A549 (cell line): ENCODE measurements around the gene MCM3. TPM values are rescaled to one million over a fixed set of nuclear protein-coding genes. Genes with fewer than 3 reads are reported as not detected.
A peak's percentile ranks its signal among the peaks of the same experiment; 100 is the strongest.

Experiments used
- ATAC-seq, 2 experiments: fragments of 200-7000 bp in 1 of 2; fragments of >200 bp in 1 of 2; cut with Nextera tagmentation in 1 of 2; cut with Tn5 transposase in 1 of 2; 3 replicates each; pipeline versions ENCODE4 v1.8.0 to v1.9.1; 2018 to 2020; ENCODE audit warnings: mild to moderate bottlenecking in 1 of 2, moderate library complexity in 1 of 2
- CTCF ChIA-PET: fragments of 300-600 bp; sonication (Branson Sonifier 250); formaldehyde crosslinking; extraction: SDS; loops from one replicate; lab custom pipeline; 2021; ENCODE audit warnings: antibody characterized with exemption, inconsistent platforms; lab: Yijun Ruan, JAX
- POLR2A ChIA-PET: fragments of 350-600 bp; formaldehyde crosslinking; extraction: SDS; loops from one replicate; lab custom pipeline; 2021; ENCODE audit warnings: antibody characterized with exemption, inconsistent platforms; lab: Yijun Ruan, JAX
- DNase-seq, 2 experiments: peaks; one replicate each; pipeline versions ENCODE4 v3.0.0 to v3.0.0-alpha.2; 2011 to 2016; ENCODE audit warnings: low read depth in 1 of 2, low spot score in 1 of 2
- FAIRE-seq: peaks from 2 replicates; lab custom pipeline; 2011; peaks lifted over from hg19 to GRCh38; lab: Jason Lieb, UNC
- H3K27ac ChIP-seq, 2 experiments: fragments of >200 bp; sonication (Bioruptor Twin); formaldehyde crosslinking; 3 replicates each; pipeline ENCODE4 v1.5.1; 2016 to 2017
- H3K4me1 ChIP-seq: fragments of >200 bp; sonication (Bioruptor Twin); formaldehyde crosslinking; 3 replicates; pipeline ENCODE4 v1.6.1; 2016
- H3K4me2 ChIP-seq: fragments of >200 bp; sonication (Bioruptor Twin); formaldehyde crosslinking; 3 replicates; pipeline ENCODE4 v1.6.1; 2016
- H3K4me3 ChIP-seq: fragments of >200 bp; sonication (Bioruptor Twin); formaldehyde crosslinking; 3 replicates; pipeline ENCODE4 v1.5.1; 2016
- H3K9me3 ChIP-seq: fragments of >200 bp; sonication (Bioruptor Twin); formaldehyde crosslinking; 3 replicates; pipeline ENCODE4 v1.6.1; 2016
- ATOH8 ChIP-seq: fragments of 250-450 bp; sonication (Bioruptor Pico); IDR thresholded peaks from 2 replicates; pipeline ENCODE4 v1.5.0; 2020; ENCODE audit warnings: low read depth, mild to moderate bottlenecking, moderate library complexity
- BHLHE40 ChIP-seq: IDR thresholded peaks from 2 replicates; pipeline ENCODE4 v1.6.1; 2012; ENCODE audit warnings: low read depth, low read length, inconsistent platforms
- CBX8 ChIP-seq: fragments of 200-600 bp; sonication (generic); IDR thresholded peaks from 2 replicates; pipeline ENCODE4 v1.6.1; 2016
- CEBPB ChIP-seq, 2 experiments: fragments of >200 bp in 1 of 2; sonication (Bioruptor Twin) in 1 of 2; formaldehyde crosslinking in 1 of 2; IDR thresholded peaks; 2 replicates each; pipeline ENCODE4 v1.6.1; 2012 to 2016
- E2F6 ChIP-seq: IDR thresholded peaks from 2 replicates; pipeline ENCODE4 v1.6.1; 2012; ENCODE audit warnings: low read depth, borderline replicate concordance
- EHF ChIP-seq: fragments of 250-450 bp; sonication (Bioruptor Pico); IDR thresholded peaks from 2 replicates; pipeline ENCODE4 v1.5.0; 2020; ENCODE audit warnings: mild to moderate bottlenecking
- FOSL2 ChIP-seq, 2 experiments: fragments of 450-650 bp in 1 of 2; fragments of >200 bp in 1 of 2; sonication (Bioruptor Twin) in 1 of 2; formaldehyde crosslinking; IDR thresholded peaks; 2 replicates each; pipeline versions ENCODE4 v1.5.0 to v1.6.1; 2016 to 2020; ENCODE audit warnings: mild to moderate bottlenecking in 1 of 2, moderate library complexity in 1 of 2
- HOXA7 ChIP-seq: fragments of 250-450 bp; sonication (Bioruptor Pico); IDR thresholded peaks from 2 replicates; pipeline ENCODE4 v1.5.0; 2020; ENCODE audit warnings: mild to moderate bottlenecking, moderate library complexity
- JUNB ChIP-seq: fragments of >200 bp; sonication (Bioruptor Twin); formaldehyde crosslinking; IDR thresholded peaks from 2 replicates; pipeline ENCODE4 v1.6.1; 2016
- MAFK ChIP-seq: fragments of 450-650 bp; IDR thresholded peaks from 2 replicates; pipeline ENCODE4 v1.6.1; 2014; ENCODE audit not compliant: partially characterized antibody
- MYC ChIP-seq: IDR thresholded peaks from 2 replicates; pipeline ENCODE4 v1.6.1; 2012; ENCODE audit warnings: mild to moderate bottlenecking, inconsistent platforms, low read length, improper control_type of control experiment, borderline replicate concordance
- NR3C1 ChIP-seq: fragments of >200 bp; sonication (Bioruptor Twin); formaldehyde crosslinking; IDR thresholded peaks from 3 replicates; pipeline ENCODE4 v1.6.1; 2017
- POLR2AphosphoS2 ChIP-seq: conservative IDR thresholded peaks from 2 replicates; pipeline ENCODE4 v1.6.1; 2012; ENCODE audit warnings: low read length, improper control_type of control experiment, inconsistent platforms
- TP53 ChIP-seq: fragments of 250-450 bp; sonication (Bioruptor Pico); IDR thresholded peaks from 2 replicates; pipeline ENCODE4 v1.5.0; 2021; ENCODE audit warnings: mild to moderate bottlenecking, moderate library complexity
- ZFP36 ChIP-seq: fragments of 450-650 bp; IDR thresholded peaks from 2 replicates; pipeline ENCODE4 v1.6.1; 2014; ENCODE audit warnings: borderline replicate concordance; ENCODE audit not compliant: partially characterized antibody
- WGBS: methylation state at CpG from one replicate; pipeline ENCODE4 v1.1.6; 2017; ENCODE audit errors: missing lambda C conversion rate; 5-methylcytosine and 5-hydroxymethylcytosine counted together
- polyA plus RNA-seq, 4 experiments: library from polyadenylated mRNA; depleted of rRNA in 3 of 4; stranded (reverse); fragments of >200 nt; fragmentation: RNase III in 1 of 4; extraction: RNeasy Plus Mini Kit Qiagen cat#74134 plus additional on column Dnase treatment in 1 of 4; gene quantifications; 2 replicates in 3 of 4; 3 replicates in 1 of 4; pipeline ENCODE4 v1.2.3, GENCODE V29; 2011 to 2017
- TF ChIP-seq, protein P1 (sequence below): IDR thresholded peaks from 2 replicates; pipeline ENCODE4 v1.6.1; 2012
- TF ChIP-seq, protein P2 (sequence below): fragments of >200 bp; sonication (Bioruptor Twin); formaldehyde crosslinking; IDR thresholded peaks from 3 replicates; pipeline ENCODE4 v1.5.1; 2016

Gene MCM3
- polyA plus RNA-seq, 2 of the 4 experiments (the other 2 are of a cell fraction), result 101 to 111 TPM

- no peak overlapping the region for H3K4me3 ChIP-seq
- no peak overlapping the region for H3K27ac ChIP-seq
- WGBS, result 94% methylated on average over 3 of the region's 3 CpGs
- DNase-seq (no peak), FAIRE-seq (no peak), ATAC-seq (no peak)
- H3K4me2 ChIP-seq, result no peak overlapping the region
- ChIA-PET CTCF (interaction anchor here (0.6 kb wide), 1 partner anchor 732 kb away, joined by 3 read pairs; no protein-coding TSS in a partner anchor), POLR2A (no interaction called here)
- no peak for TF ChIP-seq ATOH8 (CRISPR knock-in tag)
- TF ChIP-seq HOXA7 (CRISPR knock-in tag), result no peak
- TF ChIP-seq ZFP36, result no peak
- no peak for TF ChIP-seq CEBPB (IDR thresholded peaks at IDR 0.05)
- no peak for TF ChIP-seq JUNB
- TF ChIP-seq, protein P1, sequence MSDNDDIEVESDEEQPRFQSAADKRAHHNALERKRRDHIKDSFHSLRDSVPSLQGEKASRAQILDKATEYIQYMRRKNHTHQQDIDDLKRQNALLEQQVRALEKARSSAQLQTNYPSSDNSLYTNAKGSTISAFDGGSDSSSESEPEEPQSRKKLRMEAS, result no peak
- no peaks in the 10 kb centered on the region for H3K4me1 ChIP-seq
- H3K9me3 ChIP-seq, result no peaks in the 10 kb centered on the region
These were observed 23.9 kb downstream of the MCM3 start for GRCh38 chr6:52260634-52261033.

GRCh38 chr6:52255434-52255833 lies 29.1 kb downstream of the MCM3 start:
- Histone ChIP-seq H3K4me1 (no peaks in the 10 kb centered on the region), H3K4me2 (no peak overlapping the region)
- WGBS, result 90% methylated on average over 2 of the region's 2 CpGs
- TF ChIP-seq NR3C1 (no peak), EHF (CRISPR knock-in tag) (no peak), CEBPB (IDR thresholded peaks at IDR 0.05) (no peak), POLR2AphosphoS2 (no peak), MAFK (peak; percentile 76), CBX8 (no peak), MYC (no peak)
- TF ChIP-seq, protein P2, sequence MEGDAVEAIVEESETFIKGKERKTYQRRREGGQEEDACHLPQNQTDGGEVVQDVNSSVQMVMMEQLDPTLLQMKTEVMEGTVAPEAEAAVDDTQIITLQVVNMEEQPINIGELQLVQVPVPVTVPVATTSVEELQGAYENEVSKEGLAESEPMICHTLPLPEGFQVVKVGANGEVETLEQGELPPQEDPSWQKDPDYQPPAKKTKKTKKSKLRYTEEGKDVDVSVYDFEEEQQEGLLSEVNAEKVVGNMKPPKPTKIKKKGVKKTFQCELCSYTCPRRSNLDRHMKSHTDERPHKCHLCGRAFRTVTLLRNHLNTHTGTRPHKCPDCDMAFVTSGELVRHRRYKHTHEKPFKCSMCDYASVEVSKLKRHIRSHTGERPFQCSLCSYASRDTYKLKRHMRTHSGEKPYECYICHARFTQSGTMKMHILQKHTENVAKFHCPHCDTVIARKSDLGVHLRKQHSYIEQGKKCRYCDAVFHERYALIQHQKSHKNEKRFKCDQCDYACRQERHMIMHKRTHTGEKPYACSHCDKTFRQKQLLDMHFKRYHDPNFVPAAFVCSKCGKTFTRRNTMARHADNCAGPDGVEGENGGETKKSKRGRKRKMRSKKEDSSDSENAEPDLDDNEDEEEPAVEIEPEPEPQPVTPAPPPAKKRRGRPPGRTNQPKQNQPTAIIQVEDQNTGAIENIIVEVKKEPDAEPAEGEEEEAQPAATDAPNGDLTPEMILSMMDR, result no peak
- TF ChIP-seq, all 56 proteins: peak for 1
- ChIA-PET CTCF (interaction anchor here (0.7 to 1.0 kb wide), 2 partner anchors 8 to 149 kb away, joined by 3 to 5 read pairs; no protein-coding TSS in a partner anchor), POLR2A (no interaction called here)
- H3K4me3 ChIP-seq, result no peak overlapping the region
- ATAC-seq, result no peak; a peak in 1 of 6 replicates
- H3K9me3 ChIP-seq, result no peaks in the 10 kb centered on the region
- no peak overlapping the region for H3K27ac ChIP-seq
- DNase-seq, result no peak
- FAIRE-seq, result no peak

GRCh38 chr6:52254731-52255378 lies 29.7 kb downstream of the MCM3 start:
- 84% methylated on average over 8 of the region's 8 CpGs for WGBS
- DNase-seq (no peak), FAIRE-seq (no peak), ATAC-seq (no peak)
- POLR2A ChIA-PET, result no interaction called here
- H3K4me1 ChIP-seq, result no peaks in the 10 kb centered on the region
- no peaks in the 10 kb centered on the region for H3K9me3 ChIP-seq
- H3K4me2 ChIP-seq, result no peak overlapping the region
- CTCF ChIA-PET, result interaction anchor here (0.7 kb wide), 1 partner anchor 149 kb away, joined by 3 read pairs; no protein-coding TSS in a partner anchor
- no peak overlapping the region for H3K27ac ChIP-seq
- H3K4me3 ChIP-seq, result no peak overlapping the region
- TF ChIP-seq FOSL2 (IDR thresholded peaks at IDR 0.05) (no peak), FOSL2 (CRISPR knock-in tag; IDR thresholded peaks at IDR 0.05) (no peak), JUNB (no peak), TP53 (no peak), BHLHE40 (no peak), E2F6 (no peak)
